AG10803 (cell line): ENCODE results near the gene OBSCN.

Source experiments
- DNase-seq: peaks from one replicate; pipeline ENCODE4 v3.0.0; 2010; ENCODE audit warnings: low read depth
- H3K4me3 ChIP-seq: 2 replicates; pipeline ENCODE4 v1.5.1; 2011; ENCODE audit warnings: mild to moderate bottlenecking, low read length, control low read depth
- TF ChIP-seq, protein P1 (sequence below): conservative IDR thresholded peaks from 2 replicates; pipeline ENCODE4 v1.5.1; 2011; ENCODE audit warnings: mild to moderate bottlenecking, low read length, control low read depth, inconsistent platforms

The OBSCN gene

DNA sequence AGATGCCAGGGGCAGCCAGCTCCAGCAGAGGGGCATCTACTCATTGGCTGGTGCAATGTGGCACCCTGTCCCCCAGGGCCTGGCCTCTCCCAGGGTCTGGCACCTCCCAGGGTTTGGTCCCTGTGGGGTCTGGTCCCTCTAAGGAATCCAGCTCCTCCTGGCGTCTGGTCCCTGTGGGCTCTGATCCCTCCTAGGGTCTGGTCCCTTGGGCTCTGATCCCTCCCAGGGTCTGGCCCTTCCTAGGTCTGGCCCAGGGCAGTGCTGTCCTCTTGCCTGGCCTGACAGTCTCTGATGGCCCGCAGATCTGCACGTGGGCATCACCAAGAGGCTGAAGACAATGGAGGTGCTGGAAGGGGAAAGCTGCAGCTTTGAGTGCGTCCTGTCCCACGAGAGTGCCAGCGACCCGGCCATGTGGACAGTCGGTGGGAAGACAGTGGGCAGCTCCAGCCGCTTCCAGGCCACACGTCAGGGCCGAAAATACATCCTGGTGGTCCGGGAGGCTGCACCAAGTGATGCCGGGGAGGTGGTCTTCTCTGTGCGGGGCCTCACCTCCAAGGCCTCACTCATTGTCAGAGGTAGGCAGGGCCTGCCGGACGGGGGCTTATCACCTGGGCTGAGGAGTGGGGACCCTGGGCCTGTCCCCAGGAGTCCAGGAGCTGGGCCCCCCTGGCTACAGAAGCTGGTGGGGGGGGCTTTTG is 73.9 kb downstream of the OBSCN start:
- no peak overlapping the region for H3K4me3 ChIP-seq

GRCh38 chr1:228282329-228283042 is 74.6 kb downstream of the OBSCN start:
- no peak overlapping the region for H3K4me3 ChIP-seq
- TF ChIP-seq, protein P1, sequence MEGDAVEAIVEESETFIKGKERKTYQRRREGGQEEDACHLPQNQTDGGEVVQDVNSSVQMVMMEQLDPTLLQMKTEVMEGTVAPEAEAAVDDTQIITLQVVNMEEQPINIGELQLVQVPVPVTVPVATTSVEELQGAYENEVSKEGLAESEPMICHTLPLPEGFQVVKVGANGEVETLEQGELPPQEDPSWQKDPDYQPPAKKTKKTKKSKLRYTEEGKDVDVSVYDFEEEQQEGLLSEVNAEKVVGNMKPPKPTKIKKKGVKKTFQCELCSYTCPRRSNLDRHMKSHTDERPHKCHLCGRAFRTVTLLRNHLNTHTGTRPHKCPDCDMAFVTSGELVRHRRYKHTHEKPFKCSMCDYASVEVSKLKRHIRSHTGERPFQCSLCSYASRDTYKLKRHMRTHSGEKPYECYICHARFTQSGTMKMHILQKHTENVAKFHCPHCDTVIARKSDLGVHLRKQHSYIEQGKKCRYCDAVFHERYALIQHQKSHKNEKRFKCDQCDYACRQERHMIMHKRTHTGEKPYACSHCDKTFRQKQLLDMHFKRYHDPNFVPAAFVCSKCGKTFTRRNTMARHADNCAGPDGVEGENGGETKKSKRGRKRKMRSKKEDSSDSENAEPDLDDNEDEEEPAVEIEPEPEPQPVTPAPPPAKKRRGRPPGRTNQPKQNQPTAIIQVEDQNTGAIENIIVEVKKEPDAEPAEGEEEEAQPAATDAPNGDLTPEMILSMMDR, result no peak
- no peak for DNase-seq

More for the DNA sequence above, 73.9 kb downstream of the OBSCN start:
- TF ChIP-seq, protein P1, result no peak
- DNase-seq, result no peak

DNA sequence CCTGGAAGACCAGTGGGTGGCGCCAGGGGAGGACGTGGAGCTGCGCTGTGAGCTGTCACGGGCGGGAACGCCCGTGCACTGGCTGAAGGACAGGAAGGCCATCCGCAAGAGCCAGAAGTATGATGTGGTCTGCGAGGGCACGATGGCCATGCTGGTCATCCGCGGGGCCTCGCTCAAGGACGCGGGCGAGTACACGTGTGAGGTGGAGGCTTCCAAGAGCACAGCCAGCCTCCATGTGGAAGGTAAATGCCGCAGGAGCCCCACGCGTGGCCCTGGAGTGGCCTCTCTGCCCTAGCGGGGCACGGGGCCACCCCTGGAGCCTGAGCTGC is 75.2 kb downstream of the OBSCN start:
- TF ChIP-seq, protein P1, result no peak
- no peak for DNase-seq
- H3K4me3 ChIP-seq, result no peak overlapping the region

- TF ChIP-seq, protein P1, result no peak
- H3K4me3 ChIP-seq, result no peak overlapping the region
- DNase-seq, result no peak
Measured at GRCh38 chr1:228283476-228284147, 75.8 kb downstream of the OBSCN start.

DNA sequence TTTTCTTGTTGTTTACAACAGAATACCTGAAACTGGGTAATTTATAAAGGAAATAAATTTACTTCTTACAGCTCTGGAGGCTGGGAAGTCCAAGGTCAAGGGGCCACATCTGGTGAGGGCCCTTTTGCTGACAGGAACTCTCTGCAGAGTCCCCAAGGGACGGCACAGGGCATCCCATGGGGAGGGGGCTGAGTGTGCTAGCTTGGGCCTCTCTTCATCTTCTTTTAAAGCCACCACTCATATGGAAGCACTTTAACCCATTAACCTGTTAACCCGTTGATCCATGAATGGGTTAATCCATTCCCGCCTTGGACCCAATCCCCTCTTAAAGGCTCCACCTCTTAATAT is 76.3 kb downstream of the OBSCN start:
- no peak for DNase-seq
- TF ChIP-seq, protein P1, result no peak
- H3K4me3 ChIP-seq, result no peak overlapping the region

DNA sequence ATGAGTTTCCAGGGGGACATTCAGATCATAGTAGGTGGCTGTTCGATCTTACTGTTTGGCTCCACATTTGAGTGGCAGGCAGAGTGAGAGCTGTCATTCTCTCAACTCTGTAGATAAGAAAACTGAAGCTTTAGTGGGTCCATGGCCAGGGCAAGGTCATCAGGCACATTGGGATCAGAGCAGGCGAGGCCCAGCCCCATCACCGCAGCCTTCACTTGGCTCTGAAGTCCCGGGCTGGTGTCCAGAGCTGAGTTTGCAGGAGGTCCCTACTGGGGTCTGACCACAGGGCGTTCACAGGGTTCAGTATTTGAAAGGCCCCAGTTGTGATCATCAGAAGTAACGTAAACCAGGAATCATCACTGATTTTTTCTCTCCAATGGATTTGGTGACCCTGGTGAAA is 76.7 kb downstream of the OBSCN start:
- H3K4me3 ChIP-seq, result no peak overlapping the region
- no peak for DNase-seq
- TF ChIP-seq, protein P1, result no peak
